HG03064 (cell line): Measurements from ENCODE around the gene CCDC148.

Source experiments
- ATAC-seq: cut with Tn5 transposase; IDR thresholded peaks from one replicate; pipeline ENCODE4 v1.9.1; 2021; ENCODE audit warnings: low read depth; ENCODE audit not compliant: unreplicated experiment

The CCDC148 gene

DNA sequence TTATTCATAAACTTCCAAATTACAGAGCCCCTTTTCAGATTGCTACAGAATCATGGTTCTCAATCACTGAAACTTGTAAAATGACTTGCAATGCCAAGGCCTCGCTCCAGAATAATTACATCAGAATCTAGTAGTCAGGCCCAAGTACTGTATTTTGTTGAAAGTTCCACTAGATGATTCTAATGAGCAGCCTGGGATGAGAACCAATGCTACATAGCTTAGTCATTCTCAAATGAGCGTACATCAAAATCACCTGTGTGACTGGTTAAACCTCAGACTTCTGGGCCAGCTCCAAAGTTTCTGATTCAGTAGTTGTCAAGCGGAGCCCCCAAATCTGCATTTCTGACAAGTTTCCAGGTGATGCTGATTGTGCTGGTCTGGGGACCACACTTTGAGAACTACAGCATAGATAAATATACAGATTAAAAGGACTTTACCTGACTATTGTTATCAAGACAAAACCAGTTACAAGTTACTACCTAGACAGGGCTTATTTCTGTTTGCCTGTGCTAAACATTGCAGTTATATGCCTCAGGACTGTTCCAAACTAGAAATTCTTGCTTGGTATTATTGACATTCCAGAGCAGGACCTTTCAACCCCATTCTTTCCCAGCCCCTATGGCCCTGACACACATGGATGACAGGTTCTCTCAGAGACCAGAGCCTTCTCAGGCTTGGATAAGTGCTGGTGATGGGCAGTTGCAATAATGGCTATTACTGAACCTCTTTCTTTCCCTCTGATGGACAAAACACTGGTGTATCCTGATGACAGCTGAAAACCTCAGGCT is 271.8 kb downstream of the CCDC148 start:
- no peak for ATAC-seq

DNA sequence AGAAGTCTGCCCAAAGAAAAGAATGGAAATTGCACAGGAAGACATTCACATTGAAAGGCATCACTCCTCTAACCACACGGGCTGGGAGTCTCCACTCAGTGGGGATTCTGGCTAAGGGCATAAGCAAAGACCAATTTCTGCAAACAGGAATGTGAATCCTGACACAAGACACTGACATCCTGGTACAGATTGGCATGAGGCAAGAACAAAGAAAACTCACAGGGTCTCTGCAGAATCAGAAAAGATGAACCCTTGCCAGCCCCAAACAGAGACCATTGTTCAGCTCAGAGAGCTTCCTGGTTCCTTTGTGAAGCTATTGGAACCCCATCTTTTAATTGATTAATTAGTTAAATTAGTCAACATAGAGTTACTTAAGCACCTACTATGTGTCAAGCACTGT is 272.6 kb downstream of the CCDC148 start:
- no peak for ATAC-seq

DNA sequence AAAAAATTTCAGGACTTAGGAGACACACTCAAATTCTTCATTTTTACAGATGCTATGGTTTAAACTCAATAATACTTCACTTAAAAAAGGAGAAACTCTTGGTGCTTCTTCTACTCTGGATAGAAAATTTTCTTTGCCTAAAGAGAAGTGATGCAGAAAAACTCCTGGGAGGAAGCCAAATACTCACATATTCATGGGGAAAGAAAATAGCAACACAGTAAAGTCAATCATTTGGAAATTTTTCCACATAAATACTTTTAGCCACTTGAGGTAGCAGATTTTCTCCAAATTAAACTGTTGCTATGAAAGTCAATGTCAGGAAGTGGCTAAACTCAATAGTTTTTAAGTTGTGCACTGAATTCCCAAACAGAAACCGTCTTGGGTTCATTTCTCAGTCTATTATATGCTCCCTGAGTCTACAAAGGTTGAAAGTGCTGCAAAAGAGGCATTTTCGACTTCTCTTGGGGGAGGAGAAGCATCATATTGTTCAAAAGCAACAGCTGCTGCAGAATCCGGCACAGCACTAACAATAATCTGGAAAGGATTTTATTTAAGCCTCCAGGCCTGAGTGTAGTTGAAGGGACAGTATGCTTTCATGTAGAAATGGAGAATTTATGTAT is 273.8 kb downstream of the CCDC148 start:
- ATAC-seq = no peak

DNA sequence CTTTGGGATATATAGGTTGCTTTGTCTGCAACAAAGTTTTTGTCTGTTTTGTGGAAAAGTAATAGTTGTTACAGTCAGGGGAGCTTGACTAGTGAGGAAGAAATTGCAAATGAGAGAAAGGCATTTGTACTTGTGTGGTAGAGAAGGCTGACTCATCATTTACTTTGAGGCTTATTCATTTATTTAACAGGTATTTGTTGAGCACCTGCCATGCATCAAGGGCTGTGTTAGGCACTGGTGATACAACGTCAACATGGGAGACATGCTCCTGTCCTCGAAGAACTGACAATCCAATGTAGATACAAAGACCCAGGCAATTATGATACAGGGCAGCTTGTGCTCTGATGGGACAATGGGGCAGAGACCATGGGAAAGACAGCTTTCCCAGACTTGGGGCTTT is 275.4 kb downstream of the CCDC148 start:
- ATAC-seq = no peak

DNA sequence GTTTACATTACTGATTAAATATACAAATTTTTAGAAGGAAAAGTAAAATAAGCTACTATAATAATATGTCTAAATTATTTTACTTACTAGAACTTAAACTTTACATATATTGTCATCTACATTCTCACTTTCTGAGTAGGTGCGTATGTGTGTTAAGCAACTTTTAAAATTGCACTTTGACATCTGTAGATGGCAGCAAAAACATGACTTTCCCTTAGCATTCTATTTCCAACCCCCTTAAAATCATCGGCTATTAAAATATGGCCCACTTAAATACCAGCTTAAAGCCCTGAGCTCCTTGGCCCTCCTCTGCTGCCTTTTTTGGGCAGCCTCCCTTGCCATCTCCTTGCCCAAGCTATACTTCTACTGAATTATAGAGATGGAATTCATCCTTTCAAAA is 276.9 kb downstream of the CCDC148 start:
- ATAC-seq = no peak

DNA sequence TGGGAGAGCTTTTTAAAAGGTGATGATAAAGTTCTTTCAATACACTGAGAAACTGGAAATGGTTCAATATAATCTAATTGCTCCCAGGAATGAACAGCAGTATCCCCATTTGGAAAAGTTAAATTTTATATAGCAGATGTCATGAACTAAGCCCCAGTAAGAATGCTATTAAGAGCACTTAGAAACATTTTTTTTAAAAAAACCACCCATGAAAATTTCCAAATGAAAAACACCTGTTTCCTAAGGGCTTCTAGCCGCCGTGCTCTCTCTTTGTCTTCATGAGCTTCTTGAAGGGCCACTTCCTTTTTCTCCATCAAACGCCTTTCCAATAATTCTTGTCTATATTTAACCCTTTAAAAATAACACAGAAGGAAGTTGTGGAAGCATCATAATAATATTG is 277.9 kb downstream of the CCDC148 start:
- no peak for ATAC-seq

DNA sequence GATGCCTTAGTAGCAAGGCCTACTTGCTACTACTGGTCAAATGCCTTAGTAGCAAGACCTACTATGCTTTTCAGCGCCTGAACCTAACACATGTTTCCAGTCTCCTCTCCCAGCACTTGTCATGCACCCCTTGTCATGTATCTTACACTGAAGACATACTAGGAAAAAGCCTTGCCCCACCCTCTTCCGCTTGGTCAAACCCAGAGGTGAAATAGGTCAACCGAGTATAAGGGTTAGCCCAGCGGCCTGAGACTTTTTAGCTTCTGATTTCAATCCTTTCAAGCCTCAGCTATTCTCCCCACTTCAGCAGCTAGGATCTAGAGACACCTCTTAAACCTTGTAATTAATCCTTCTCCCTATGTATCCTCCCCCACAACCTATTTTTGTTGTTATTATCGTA is 281.6 kb downstream of the CCDC148 start:
- ATAC-seq = no peak

DNA sequence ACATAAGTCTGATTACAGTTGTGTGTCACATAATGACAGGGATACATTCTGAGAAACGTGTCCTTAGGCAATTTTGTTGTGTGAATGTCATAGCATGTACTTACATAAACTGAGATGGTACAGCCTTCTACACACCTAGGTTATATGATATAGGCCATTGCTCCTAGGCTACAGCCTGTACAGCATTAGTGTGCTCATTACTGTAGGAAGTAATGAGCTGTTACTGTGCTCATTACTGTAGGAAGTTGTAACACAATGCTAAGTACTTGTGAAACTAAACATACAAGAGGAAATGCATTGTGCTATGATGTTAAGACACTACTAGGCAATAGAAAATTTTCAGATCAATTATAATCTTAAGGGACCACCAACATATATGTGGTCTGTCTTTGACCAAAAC is 282.1 kb downstream of the CCDC148 start:
- no peak for ATAC-seq

DNA sequence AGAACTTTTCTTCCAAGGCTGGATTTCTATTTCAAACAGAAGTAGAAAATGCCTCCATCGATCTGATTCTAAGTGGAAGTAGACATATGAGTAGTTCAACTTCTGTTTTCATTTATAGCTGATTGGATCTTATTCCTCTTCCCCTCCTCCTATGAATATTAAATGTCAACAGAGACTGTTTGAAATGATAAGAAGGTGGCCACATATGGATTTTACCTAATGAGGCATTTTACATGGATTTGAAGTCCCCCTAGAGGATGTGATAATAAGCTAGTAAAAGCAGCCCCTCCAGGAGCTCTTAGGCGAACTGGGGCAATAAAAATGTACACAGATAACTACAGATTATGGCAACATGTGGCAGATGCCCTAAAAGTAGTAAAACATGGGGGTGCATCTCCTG is 283.8 kb downstream of the CCDC148 start:
- no peak for ATAC-seq

DNA sequence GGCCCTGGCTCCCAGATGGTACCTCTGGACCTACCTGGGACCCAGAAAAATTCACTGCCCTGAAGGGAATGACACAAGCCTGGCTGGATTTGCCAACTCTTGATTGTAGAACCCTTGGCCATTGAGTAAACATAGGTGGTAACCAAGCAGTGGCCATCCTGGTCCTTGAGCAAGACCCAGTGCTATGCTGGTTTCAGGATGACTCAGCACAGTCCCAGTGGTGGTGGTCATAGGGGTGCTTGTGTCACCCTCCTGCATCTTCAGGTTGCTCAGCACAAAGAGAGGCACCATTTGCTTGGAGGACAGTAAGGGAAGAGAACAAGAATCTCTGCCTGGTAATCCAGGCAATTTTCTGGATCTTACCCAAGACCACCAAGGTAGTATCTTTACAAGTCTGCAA is 302.0 kb downstream of the CCDC148 start:
- ATAC-seq = no peak

DNA sequence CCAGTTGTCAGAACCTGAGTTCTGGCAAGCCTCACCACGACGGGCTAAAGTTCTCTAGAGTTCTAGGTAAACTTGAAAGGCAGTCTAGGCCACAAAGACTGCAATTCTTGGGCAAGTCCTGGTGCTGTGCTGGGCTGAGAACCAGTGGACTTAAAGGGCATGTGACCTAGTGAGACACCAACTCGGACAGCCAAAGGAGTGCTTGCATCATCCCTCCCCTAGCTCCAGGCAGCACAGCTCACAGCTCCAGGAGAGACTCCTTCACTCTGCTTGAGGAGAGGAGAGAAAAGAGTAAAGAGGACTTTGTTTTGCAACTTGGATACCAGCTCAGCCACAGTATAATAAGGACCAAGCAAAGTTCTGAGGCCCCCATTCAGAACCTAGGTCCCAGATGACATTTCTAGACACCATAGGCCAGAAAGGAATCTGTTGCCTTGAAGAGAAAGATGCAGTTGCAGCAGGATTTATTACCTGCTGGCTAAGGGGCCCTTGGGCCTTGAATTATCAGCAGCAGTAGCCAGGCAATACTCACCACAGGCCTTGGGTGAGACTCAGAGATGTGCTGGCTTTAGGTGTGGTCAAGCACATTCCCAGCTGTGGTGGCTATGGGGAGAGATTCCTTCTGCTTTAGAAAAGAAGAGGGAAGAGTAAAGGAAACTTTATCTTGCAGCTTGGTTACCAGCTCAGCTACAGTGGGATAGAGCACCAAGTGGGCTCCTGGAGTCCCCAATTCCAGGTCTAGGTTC is 303.1 kb downstream of the CCDC148 start:
- no peak for ATAC-seq

DNA sequence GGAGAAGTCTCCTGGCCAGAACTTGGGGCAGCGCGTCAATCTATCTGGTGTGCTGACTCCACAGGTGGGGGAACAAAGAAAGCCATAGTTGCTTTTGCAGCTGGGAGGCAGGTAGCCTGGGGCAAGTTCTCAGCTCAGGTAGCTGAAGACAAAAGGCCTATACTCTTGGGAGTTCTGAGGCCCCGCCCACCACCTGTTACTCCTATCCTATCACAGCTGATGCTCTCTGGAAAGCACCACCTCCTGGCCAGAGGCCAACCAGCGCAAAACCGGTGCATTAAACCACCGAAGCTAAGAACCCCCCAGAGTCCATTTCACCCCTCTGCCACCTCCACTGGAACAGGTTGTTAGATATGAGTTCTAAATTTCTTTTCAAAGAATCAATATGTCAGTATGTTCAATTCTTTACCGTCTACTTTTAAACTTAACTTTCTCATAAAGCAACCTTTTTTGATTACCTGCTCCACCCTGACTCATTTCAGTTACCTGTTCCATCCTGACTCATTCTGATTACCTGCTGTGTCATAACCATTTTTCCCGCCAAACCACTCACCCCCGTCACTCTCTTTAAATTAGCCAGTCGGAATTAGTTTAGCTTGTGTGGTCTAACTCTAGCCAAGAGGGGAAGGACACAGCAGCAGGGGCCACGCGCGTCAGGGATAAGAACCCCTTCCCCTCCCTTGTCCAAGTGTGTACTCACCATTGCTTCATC is 311.5 kb downstream of the CCDC148 start:
- no peak for ATAC-seq

DNA sequence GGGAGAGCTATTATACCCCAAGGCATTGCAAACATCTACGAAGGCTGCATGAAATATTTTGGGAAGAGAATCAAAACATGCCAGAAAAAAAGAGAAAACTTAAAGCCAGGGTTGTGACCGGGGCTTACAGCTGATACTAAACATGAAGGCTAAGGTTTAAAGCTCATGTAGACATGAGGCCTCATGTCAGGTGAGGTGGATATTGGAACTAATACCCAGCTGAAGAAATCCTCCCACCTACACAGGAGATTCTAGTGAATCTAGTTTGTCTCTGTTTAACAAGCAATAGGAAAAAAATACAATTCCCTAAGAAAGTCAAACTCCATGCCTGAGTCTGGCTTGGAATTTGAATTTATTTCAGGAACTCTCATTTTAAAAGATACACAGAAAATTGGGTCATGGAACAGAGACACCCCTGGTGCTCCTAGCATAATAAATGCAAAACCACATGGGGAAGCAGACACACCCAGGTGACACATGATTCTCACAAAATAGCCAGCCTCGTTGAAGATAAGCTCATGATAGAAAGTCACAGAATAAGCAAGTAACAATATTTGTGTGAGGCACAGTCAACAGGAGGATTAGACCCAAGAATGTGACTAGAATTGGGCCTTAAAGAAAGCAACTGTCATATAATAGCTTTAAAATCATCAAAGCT is 312.7 kb downstream of the CCDC148 start:
- no peak for ATAC-seq

DNA sequence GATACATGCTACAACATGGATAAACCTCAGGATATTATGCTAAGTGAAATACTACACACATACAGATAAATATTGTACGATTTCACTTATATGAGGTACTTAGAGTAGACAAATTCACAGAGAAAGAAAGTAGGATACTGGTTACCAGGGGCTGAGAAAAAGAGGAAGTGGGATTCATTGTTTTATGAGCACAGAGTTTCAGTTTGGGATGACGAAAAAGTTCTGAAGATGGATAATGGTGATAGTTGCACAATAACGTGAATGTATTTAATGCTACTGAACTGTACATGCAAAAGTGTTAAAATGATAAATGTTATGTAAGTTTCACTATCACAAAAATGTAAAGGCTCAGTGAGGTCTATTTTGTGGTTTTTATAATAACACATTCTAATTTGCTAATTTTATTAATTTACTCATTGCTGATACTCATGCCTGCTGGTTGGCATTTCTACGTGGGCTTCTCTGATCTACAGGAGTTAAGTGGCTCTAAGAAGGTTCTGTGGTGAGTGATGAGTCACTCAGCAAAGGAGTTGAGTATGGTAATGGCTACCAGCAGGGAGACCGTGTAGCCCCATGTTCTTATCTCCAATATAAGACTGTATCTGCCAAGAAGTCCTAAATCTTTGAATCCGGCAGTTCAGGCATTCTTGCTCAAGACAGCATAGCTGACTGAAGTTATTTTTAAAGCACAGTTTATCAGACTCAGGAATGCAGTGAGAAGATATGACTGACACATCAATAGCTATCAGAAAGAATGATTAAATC is 313.8 kb downstream of the CCDC148 start:
- ATAC-seq = no peak

DNA sequence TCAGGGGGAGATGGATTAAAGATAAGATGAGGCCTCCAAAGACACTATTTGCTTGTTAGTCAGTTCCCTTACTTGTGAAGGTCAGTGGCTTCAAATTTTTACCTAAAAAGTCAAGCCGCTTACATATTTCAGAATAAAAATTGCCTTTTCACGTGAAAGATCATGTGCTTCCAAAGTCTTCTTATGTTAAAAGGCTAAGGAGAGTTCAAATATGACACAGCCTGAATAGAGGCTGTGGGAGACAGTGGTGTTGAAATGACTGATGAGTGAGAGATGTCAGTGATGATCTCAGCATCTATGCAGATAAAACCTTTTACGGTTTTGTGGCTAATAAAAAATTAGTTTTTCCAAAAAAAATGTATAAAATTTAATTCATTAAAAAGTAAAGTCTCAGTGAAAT is 314.4 kb downstream of the CCDC148 start:
- no peak for ATAC-seq

DNA sequence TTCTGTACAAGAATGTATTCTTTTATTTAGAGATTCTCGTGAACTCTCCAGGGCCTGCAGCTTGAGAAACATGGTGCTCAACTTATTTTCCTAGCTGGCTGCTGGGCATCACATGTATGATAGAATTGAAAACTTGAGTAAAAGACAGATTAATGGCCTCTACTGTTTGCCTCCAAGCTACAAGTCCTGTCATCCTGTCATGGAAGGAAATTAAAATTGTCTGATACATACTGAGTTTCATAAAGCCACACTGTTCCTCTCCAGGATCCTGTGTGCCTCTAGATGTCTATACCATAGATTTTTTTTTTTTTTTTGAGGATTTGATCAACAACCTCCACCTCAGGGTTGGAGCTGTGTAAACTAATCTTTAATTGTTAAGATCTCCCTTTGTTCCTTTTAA is 316.4 kb downstream of the CCDC148 start:
- ATAC-seq = no peak

DNA sequence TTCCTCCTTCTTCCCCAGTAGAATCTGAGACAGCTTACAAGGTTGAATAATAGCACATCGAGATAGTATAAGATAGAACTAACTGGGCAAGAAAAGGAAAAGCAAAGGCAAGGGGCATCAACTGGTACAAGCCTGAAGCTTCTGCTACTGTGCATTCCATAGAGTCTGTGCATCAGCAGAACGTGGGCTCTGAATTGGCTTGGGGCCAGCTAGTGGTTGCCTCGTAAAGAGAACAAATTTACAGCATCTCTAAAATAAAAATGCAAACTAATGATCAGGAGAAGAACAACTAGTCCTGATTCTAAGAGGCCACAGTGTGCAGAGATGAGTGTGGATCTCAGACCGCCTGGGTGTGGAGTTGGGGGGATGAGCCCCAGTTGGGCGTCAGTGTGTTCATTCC is 318.3 kb downstream of the CCDC148 start:
- no peak for ATAC-seq

DNA sequence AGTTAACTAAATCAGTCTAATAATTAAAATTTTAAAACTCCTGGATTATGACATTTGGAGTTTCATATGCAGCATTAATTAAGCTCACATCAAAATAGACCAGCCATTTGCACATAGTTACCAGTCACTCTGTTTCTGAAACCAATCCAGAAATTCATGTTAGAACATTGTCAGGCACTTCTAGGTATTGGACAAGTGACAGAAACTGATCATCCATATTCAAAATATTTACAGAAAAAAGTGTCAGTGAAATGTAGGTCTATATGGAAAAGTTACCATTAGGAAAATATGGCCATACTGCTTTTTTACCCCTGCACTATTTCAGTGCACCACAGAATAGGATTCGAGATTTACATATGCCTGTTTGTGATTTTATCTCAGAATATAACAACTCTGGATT is 321.5 kb downstream of the CCDC148 start:
- no peak for ATAC-seq

DNA sequence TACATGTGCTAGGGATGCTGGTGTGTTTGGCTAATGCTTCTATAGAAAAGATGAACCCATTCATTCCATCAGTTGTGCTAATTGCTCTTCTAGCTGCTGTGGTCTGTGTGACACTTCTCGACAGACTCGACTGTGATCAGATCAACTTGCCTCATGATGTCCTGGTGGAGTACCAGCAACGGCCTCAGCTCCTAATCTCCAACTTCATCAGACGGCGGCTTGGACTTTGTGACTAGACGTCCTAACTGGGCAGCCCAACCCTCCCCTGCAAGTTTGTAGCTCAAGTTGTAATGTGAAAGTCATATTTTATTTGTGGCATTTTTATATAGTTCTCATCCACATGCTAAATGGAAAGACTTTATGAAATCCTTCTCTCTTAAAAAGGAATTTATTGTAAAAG is 321.9 kb downstream of the CCDC148 start:
- no peak for ATAC-seq

DNA sequence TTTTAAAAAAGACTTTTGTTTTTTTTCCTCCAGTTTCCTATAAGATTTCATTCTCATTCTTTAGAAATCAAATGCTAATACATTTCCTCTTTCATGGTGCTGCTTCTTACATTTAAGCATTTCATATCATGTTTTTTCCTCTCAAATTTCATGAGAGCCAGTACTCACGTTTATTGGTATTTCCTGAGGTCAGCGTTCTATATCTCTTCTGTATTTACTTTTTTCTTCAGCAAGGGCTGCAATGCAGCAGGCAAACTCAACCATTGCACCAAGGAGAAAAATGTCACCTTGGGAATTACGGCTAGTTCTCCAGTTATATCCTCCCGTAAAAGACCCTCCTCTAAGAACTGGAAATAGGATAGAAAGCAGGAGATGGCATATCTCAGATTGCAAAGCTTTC is 322.5 kb downstream of the CCDC148 start:
- ATAC-seq = no peak
